ENCODE data around the gene SEC22A.
"Not testable (repeated sequence)": the region's sequence is repeated elsewhere in the genome, so short reads cannot be mapped to it uniquely, and the experiment has no call there.

SEC22A gene

GRCh38 chr3:123165163-123165562 is 36.6 kb upstream of the SEC22A start:
- Mint-ChIP-seq H3K9me3 (peaks cover 6% of the 10 kb centered on the region), H3K4me1 (no peaks in the 10 kb centered on the region), H3K27me3 (no peaks in the 10 kb centered on the region), H3K36me3 (peaks cover 41% of the 10 kb centered on the region), H3K4me3 (no peak overlapping the region), H3K27ac (no peak overlapping the region)

- Mint-ChIP-seq H3K4me3 (no peak overlapping the region), H3K36me3 (peaks cover 36% of the 10 kb centered on the region), H3K27me3 (no peaks in the 10 kb centered on the region), H3K9me3 (peaks cover 6% of the 10 kb centered on the region), H3K4me1 (no peaks in the 10 kb centered on the region), H3K27ac (no peak overlapping the region)
Measured at GRCh38 chr3:123167686-123168085, 34.1 kb upstream of the SEC22A start.

- peaks cover 36% of the 10 kb centered on the region for H3K36me3 Mint-ChIP-seq
- peaks cover 6% of the 10 kb centered on the region for H3K9me3 Mint-ChIP-seq
- H3K27ac Mint-ChIP-seq = no peak overlapping the region
- no peaks in the 10 kb centered on the region for H3K4me1 Mint-ChIP-seq
- no peaks in the 10 kb centered on the region for H3K27me3 Mint-ChIP-seq
- H3K4me3 Mint-ChIP-seq = no peak overlapping the region
Measured at GRCh38 chr3:123168122-123168521, 33.6 kb upstream of the SEC22A start.

- H3K4me3 Mint-ChIP-seq = no peak overlapping the region
- H3K9me3 Mint-ChIP-seq = peaks cover 6% of the 10 kb centered on the region
- peaks cover 32% of the 10 kb centered on the region for H3K36me3 Mint-ChIP-seq
Measured at GRCh38 chr3:123168605-123169004, 33.1 kb upstream of the SEC22A start.

GRCh38 chr3:123169492-123169929 is 32.2 kb upstream of the SEC22A start:
- H3K9me3 Mint-ChIP-seq = peaks cover 6% of the 10 kb centered on the region
- H3K4me1 Mint-ChIP-seq = no peaks in the 10 kb centered on the region
- no peak overlapping the region for H3K27ac Mint-ChIP-seq
- no peaks in the 10 kb centered on the region for H3K27me3 Mint-ChIP-seq
- H3K4me3 Mint-ChIP-seq = no peak overlapping the region
- H3K36me3 Mint-ChIP-seq = peaks cover 24% of the 10 kb centered on the region

More at GRCh38 chr3:123168605-123169004, 33.1 kb upstream of the SEC22A start:
- H3K27ac Mint-ChIP-seq = no peak overlapping the region
- no peaks in the 10 kb centered on the region for H3K27me3 Mint-ChIP-seq
- no peaks in the 10 kb centered on the region for H3K4me1 Mint-ChIP-seq

- no peak overlapping the region for H3K27ac Mint-ChIP-seq
- no peaks in the 10 kb centered on the region for H3K27me3 Mint-ChIP-seq
- peaks cover 20% of the 10 kb centered on the region for H3K36me3 Mint-ChIP-seq
- peaks cover 4% of the 10 kb centered on the region for H3K9me3 Mint-ChIP-seq
- no peaks in the 10 kb centered on the region for H3K4me1 Mint-ChIP-seq
- H3K4me3 Mint-ChIP-seq = no peak overlapping the region
Measured at GRCh38 chr3:123169930-123170329, 31.8 kb upstream of the SEC22A start.

GRCh38 chr3:123180791-123181190 is 21.0 kb upstream of the SEC22A start:
- Mint-ChIP-seq H3K36me3 (peaks cover 11% of the 10 kb centered on the region), H3K9me3 (peaks cover 11% of the 10 kb centered on the region), H3K27ac (no peak overlapping the region), H3K27me3 (no peaks in the 10 kb centered on the region), H3K4me3 (no peak overlapping the region), H3K4me1 (no peaks in the 10 kb centered on the region)

- no peaks in the 10 kb centered on the region for H3K4me1 Mint-ChIP-seq
- H3K9me3 Mint-ChIP-seq = peaks cover 11% of the 10 kb centered on the region
- no peak overlapping the region for H3K4me3 Mint-ChIP-seq
- H3K36me3 Mint-ChIP-seq = peaks cover 2% of the 10 kb centered on the region
- no peaks in the 10 kb centered on the region for H3K27me3 Mint-ChIP-seq
- H3K27ac Mint-ChIP-seq = no peak overlapping the region
Measured at GRCh38 chr3:123186695-123187094, 15.0 kb upstream of the SEC22A start.

GRCh38 chr3:123188058-123188457 is 13.7 kb upstream of the SEC22A start:
- H3K27ac Mint-ChIP-seq = no peak overlapping the region
- H3K27me3 Mint-ChIP-seq = no peaks in the 10 kb centered on the region
- no peak overlapping the region for H3K4me3 Mint-ChIP-seq
- H3K4me1 Mint-ChIP-seq = no peaks in the 10 kb centered on the region
- H3K9me3 Mint-ChIP-seq = peaks cover 5% of the 10 kb centered on the region
- H3K36me3 Mint-ChIP-seq = no peaks in the 10 kb centered on the region

- Mint-ChIP-seq H3K9me3 (no peaks in the 10 kb centered on the region), H3K36me3 (peaks cover 3% of the 10 kb centered on the region), H3K4me1 (no peaks in the 10 kb centered on the region), H3K4me3 (no peak overlapping the region), H3K27me3 (peaks cover 1% of the 10 kb centered on the region), H3K27ac (no peak overlapping the region)
Measured at GRCh38 chr3:123193448-123194101, 8.2 kb upstream of the SEC22A start.

- peaks cover 1% of the 10 kb centered on the region for H3K27me3 Mint-ChIP-seq
- H3K4me1 Mint-ChIP-seq = no peaks in the 10 kb centered on the region
- no peak overlapping the region for H3K27ac Mint-ChIP-seq
- peaks cover 10% of the 10 kb centered on the region for H3K36me3 Mint-ChIP-seq
- no peak overlapping the region for H3K4me3 Mint-ChIP-seq
- H3K9me3 Mint-ChIP-seq = peaks cover 6% of the 10 kb centered on the region
Measured at GRCh38 chr3:123194552-123194951, 7.2 kb upstream of the SEC22A start.

GRCh38 chr3:123198372-123198771 is 3.4 kb upstream of the SEC22A start:
- peaks cover 11% of the 10 kb centered on the region for H3K9me3 Mint-ChIP-seq
- H3K4me3 Mint-ChIP-seq = no peak overlapping the region
- H3K36me3 Mint-ChIP-seq = peaks cover 10% of the 10 kb centered on the region
- H3K4me1 Mint-ChIP-seq = peaks cover 20% of the 10 kb centered on the region
- H3K27me3 Mint-ChIP-seq = peaks cover 1% of the 10 kb centered on the region
- no peak overlapping the region for H3K27ac Mint-ChIP-seq

- Mint-ChIP-seq H3K27ac (peak overlapping the region; percentile 98), H3K9me3 (peaks cover 11% of the 10 kb centered on the region), H3K36me3 (peaks cover 10% of the 10 kb centered on the region), H3K4me1 (peaks cover 35% of the 10 kb centered on the region), H3K4me3 (peak overlapping the region; percentile 95), H3K27me3 (peaks cover 1% of the 10 kb centered on the region)
Measured at GRCh38 chr3:123201223-123201556, 553 bp upstream of the SEC22A start.

GRCh38 chr3:123202451-123202850 is 708 bp downstream of the SEC22A start:
- Mint-ChIP-seq H3K4me1 (peaks cover 45% of the 10 kb centered on the region), H3K9me3 (peaks cover 11% of the 10 kb centered on the region), H3K4me3 (peak overlapping the region; percentile 95), H3K27me3 (no peaks in the 10 kb centered on the region), H3K27ac (peak overlapping the region; percentile 98), H3K36me3 (peaks cover 9% of the 10 kb centered on the region)

GRCh38 chr3:123218990-123219389 is 17.2 kb downstream of the SEC22A start:
- H3K4me1 Mint-ChIP-seq = peaks cover 42% of the 10 kb centered on the region
- H3K36me3 Mint-ChIP-seq = peaks cover 23% of the 10 kb centered on the region
- H3K27ac Mint-ChIP-seq = peak overlapping the region; percentile 13
- no peak overlapping the region for H3K4me3 Mint-ChIP-seq
- H3K9me3 Mint-ChIP-seq = no peaks in the 10 kb centered on the region
- H3K27me3 Mint-ChIP-seq = no peaks in the 10 kb centered on the region

GRCh38 chr3:123221369-123221768 is 19.6 kb downstream of the SEC22A start:
- not testable (repeated sequence) for H3K27me3 Mint-ChIP-seq, H3K9me3 Mint-ChIP-seq, H3K27ac Mint-ChIP-seq, H3K4me3 Mint-ChIP-seq
- peaks cover 23% of the 10 kb centered on the region for H3K36me3 Mint-ChIP-seq
- H3K4me1 Mint-ChIP-seq = peaks cover 29% of the 10 kb centered on the region

GRCh38 chr3:123225016-123225415 is 23.3 kb downstream of the SEC22A start:
- Mint-ChIP-seq H3K36me3 (peaks cover 46% of the 10 kb centered on the region), H3K4me3 (no peak overlapping the region), H3K9me3 (peaks cover 18% of the 10 kb centered on the region), H3K27ac (no peak overlapping the region), H3K27me3 (no peaks in the 10 kb centered on the region), H3K4me1 (peaks cover 13% of the 10 kb centered on the region)

Measured in activated naive CD4-positive, alpha-beta T cell treated with anti-CD3 and anti-CD28 coated beads, Interleukin-2, amount 50 U/mL, for 24 hours (primary cell).